ENCODE measurements around the gene ELMO1. TPM values are rescaled to one million over a fixed set of nuclear protein-coding genes. Genes with fewer than 3 reads are reported as not detected.

The ELMO1 gene
- total RNA-seq, 2 donors from 2014 or later = 32.2 to 46.7 TPM

- intact Hi-C loops (cut with DNase I) = loop anchor here in 1 of 2 donors (10.0 kb wide), 1 partner anchor 105 kb away; no protein-coding TSS in a partner anchor
- DNase-seq (ENCODE audit: low spot score) = no peak
Observed at GRCh38 chr7:37419496-37419895, 29.2 kb downstream of the ELMO1 start.

- intact Hi-C loops (cut with DNase I) = loop anchor here in 1 of 2 donors (10.0 kb wide), 1 partner anchor 104 kb away; no protein-coding TSS in a partner anchor
- DNase-seq (ENCODE audit: low spot score) = no peak
Observed at GRCh38 chr7:37418381-37418780, 30.3 kb downstream of the ELMO1 start.

GRCh38 chr7:37417107-37417474 is 31.6 kb downstream of the ELMO1 start:
- intact Hi-C loops (cut with DNase I) = loop anchor here in 1 of 2 donors (10.0 kb wide), 1 partner anchor 102 kb away; no protein-coding TSS in a partner anchor
- no peak for DNase-seq (ENCODE audit: low spot score)

DNA sequence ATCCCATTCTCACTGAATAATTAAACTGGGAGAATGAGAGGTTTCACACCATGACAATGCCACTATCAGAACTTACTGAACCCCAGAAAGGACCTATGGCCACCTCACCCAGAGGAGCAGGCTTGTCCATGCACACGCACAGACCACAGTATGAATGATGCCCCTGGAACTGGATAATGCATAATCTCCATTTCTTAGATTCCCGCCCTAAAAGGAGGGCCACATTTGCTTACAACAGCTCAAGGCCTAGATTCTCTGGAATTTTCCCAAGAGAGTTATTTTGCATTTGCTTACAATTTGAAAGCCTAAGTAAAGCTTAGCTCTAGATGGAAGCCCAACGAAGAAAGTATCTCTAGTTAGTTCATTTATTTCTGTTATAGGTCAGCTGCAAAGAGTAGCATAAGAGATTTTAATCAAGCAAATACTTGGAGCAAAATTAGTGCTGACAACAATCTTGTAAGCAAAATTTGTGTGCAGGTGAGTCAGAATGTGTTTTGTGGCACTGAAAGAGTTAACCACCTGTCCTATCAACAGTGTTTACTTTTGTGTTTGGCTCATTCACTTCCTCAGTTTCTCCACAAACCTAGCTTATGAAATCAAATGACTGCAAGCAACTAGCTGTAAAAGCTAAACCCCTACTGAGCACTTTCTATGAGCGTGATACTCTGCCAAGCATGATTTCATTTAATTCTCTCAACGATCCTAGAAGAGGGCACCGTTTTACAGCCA is 32.1 kb downstream of the ELMO1 start:
- intact Hi-C loops (cut with DNase I) = loop anchor here in 1 of 2 donors (10.0 kb wide), 1 partner anchor 102 kb away; no protein-coding TSS in a partner anchor
- DNase-seq (ENCODE audit: low spot score) = no peak

DNA sequence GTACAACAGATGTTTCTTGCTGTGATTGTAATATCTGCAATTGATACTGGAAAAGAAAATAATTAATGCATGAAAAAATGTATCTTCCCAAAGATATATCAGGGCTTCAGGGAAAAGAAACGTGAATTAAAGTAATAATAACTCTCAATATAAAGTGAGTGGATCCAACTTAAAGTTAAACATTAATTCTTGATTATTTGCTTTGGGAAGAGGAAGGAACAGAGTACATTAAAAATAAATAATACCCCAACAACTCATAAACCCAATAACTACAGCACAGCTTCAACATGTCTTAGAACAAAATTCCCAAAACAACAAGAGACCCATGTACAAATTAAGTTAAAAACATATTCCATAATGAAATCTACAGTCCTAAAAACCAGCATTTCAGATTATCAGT is 33.0 kb downstream of the ELMO1 start:
- intact Hi-C loops (cut with DNase I) = loop anchor here in 1 of 2 donors (10.0 kb wide), 1 partner anchor 101 kb away; no protein-coding TSS in a partner anchor
- DNase-seq (ENCODE audit: low spot score) = no peak

- no peak for DNase-seq (ENCODE audit: low spot score)
- intact Hi-C loops (cut with DNase I) = loop anchor here in 1 of 2 donors (10.0 kb wide), 1 partner anchor 100 kb away; no protein-coding TSS in a partner anchor
Observed at GRCh38 chr7:37414352-37414983, 34.2 kb downstream of the ELMO1 start.

GRCh38 chr7:37411444-37412034 is 37.1 kb downstream of the ELMO1 start:
- DNase-seq (ENCODE audit: low spot score) = no peak
- intact Hi-C loops (cut with DNase I) = loop anchor here in 1 of 2 donors (10.0 kb wide), 1 partner anchor 97 kb away; no protein-coding TSS in a partner anchor

DNA sequence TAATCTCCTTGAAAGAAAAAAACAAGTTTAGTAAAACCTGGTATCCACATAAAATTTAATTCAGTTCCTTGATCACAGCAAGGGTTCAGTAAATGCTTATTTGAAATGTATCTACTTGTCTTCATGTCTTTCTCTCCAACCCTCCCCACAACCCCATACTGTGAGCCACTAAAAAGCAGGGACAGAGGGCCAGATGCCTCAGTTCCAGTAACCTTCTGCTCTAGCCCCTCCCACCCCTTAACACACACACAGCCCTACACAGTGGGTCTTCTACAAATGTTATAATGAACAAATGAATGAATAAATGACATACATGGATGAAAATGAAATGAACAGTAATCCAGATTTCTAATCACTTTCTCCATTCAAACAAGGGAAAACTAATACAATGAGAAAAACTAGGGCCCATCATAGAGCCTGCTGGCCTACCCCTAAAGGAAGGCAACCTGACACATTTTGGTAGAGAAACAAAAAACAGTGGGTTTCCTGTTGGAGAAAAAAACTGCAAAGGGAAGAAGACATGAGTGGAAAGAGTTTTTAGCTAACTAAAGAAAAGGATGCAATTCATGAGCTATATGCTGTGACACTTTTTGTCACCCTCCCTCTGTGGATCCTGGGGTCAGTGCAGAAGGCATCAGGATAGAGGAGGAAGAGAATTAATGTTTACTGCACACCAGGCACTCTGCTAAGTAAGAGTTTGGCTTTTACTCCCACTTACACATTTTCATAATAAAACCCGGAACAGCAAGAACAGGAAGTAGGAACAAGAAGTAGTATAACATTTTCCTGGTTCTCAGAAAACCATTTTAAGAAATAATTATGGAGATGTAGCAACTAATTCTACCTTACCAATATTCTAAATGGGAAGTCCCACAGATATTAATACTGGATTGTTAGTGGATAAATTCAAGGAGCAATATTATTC is 38.1 kb downstream of the ELMO1 start:
- intact Hi-C loops (cut with DNase I) = loop anchor here in 1 of 2 donors (10.0 kb wide), 1 partner anchor 96 kb away; no protein-coding TSS in a partner anchor
- DNase-seq (ENCODE audit: low spot score) = no peak

GRCh38 chr7:37409461-37409860 is 39.2 kb downstream of the ELMO1 start:
- DNase-seq (ENCODE audit: low spot score) = no peak
- intact Hi-C loops (cut with DNase I) = no loop called here

- no peak for DNase-seq (ENCODE audit: low spot score)
- intact Hi-C loops (cut with DNase I) = no loop called here
Observed at GRCh38 chr7:37408291-37409228, 40.1 kb downstream of the ELMO1 start.

- intact Hi-C loops (cut with DNase I) = no loop called here
- peak; percentile 88 for DNase-seq (ENCODE audit: low spot score)
Observed at GRCh38 chr7:37405603-37406122, 43.0 kb downstream of the ELMO1 start.

- no peak for DNase-seq (ENCODE audit: low spot score)
- intact Hi-C loops (cut with DNase I) = no loop called here
Observed at GRCh38 chr7:37405128-37405527, 43.5 kb downstream of the ELMO1 start.

GRCh38 chr7:37399876-37400421 is 48.7 kb downstream of the ELMO1 start:
- DNase-seq (ENCODE audit: low spot score) = no peak
- intact Hi-C loops (cut with DNase I) = no loop called here

DNA sequence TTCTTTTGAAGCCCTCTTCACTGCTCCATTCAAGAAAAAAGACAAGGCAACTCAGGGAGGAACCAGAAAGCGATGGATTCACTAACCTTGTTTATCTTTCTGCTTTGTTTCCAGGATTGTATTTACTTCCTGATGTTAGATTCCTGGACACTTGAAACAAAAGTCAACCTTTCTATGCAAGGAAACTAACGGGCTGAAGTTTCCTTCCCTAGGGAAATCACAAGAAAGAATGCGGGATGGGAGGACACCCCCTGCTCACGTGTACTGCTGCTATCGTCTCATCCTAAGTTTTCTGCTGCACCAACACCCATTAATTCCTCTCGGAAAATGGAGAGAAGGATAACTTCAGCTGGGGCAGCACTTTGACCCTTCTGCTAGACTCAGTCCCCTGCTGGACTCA is 50.3 kb downstream of the ELMO1 start:
- intact Hi-C loops (cut with DNase I) = no loop called here
- DNase-seq (ENCODE audit: low spot score) = no peak

DNA sequence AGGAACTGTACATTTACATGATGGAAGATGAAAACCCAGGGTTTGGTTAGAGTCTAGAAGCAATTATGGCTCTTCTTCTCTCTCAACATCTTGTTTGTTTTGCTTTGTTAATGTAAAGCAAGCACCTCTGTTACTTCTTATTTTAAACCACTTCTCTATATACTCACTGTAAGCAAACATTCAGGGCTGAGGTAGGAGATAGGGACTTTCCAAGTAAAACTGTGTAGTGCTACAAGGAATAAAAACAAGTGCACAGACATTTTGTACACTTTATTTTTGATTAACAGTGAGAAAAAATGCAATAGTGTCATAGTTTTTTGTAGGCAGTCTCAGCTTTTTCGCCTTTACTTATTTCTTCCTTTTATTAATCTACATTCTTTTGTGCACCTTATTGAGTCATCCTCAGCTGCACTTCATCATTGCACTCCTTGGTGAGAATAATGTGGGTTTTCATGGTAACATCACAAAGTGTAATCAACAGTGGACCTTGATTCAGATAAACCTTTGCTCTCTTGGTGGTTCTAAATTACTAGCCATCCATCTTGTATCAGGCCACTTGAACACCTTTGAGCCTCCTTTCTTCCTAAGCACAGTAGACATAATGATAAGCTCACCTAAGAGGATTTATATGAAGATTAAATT is 52.9 kb downstream of the ELMO1 start:
- DNase-seq (ENCODE audit: low spot score) = no peak
- intact Hi-C loops (cut with DNase I) = no loop called here

DNA sequence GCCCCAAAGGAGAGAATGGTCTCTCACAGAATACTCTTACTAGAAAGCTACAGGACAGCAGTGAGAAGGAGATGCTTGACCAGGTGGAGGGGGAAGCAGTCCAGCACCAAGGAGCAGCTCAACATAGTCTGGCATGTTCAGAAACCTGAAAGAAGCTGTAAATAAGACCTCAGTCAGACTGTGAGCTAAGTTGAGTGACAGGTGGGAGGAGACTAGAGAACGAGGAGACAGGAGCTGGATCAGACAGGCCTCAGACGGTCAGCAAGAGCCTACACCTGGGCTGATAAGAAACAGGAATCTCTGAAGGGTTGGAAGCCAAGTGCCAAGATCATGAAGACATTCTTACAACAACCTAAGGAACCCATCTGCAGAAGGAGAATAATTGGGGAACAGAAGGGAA is 54.5 kb downstream of the ELMO1 start:
- intact Hi-C loops (cut with DNase I) = no loop called here

DNA sequence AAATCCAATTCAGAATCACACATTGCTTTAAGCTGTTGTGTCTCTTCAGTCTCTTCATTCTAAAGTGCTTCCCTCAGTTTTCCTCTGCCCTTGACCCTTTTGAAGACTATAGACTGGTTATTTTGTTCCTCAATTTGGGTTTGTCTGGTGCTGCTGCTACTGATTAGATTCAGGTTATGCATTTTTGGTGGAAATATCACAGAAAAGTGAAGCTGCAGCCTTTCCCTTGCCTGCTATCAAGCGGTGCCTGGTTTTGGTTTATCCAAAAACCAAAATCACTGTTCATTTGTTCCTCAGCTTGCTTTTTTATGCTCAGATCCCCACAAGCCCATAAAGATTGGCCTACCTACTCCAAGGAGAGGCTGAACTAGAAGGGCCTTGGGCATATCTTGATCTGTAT is 55.2 kb downstream of the ELMO1 start:
- no peak for DNase-seq (ENCODE audit: low spot score)
- intact Hi-C loops (cut with DNase I) = no loop called here

More for the DNA sequence above, 54.5 kb downstream of the ELMO1 start:
- no peak for DNase-seq (ENCODE audit: low spot score)
